COLO668 (cell line): ENCODE data around the gene HES1.
"Not testable (repeated sequence)": the region's sequence is repeated elsewhere in the genome, so short reads cannot be mapped to it uniquely, and the experiment has no call there.

Experiments
- DNase-seq: peaks from one replicate; lab custom pipeline; 2025; ENCODE audit not compliant: unreplicated experiment; lab: John Stamatoyannopoulos, UW

The HES1 gene, protein sequence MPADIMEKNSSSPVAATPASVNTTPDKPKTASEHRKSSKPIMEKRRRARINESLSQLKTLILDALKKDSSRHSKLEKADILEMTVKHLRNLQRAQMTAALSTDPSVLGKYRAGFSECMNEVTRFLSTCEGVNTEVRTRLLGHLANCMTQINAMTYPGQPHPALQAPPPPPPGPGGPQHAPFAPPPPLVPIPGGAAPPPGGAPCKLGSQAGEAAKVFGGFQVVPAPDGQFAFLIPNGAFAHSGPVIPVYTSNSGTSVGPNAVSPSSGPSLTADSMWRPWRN

GRCh38 chr3:194135806-194136518 is at the start of gene HES1:
Gene HES1, plus strand, starts transcription at chr3:194136148. Its CDS starts 233 bp downstream, at chr3:194136381.
- peak; percentile 85 for DNase-seq

GRCh38 chr3:194086388-194087075 is 49.4 kb upstream of the HES1 start:
- no peak for DNase-seq

GRCh38 chr3:194087280-194087679 is 48.7 kb upstream of the HES1 start:
- no peak for DNase-seq

DNA sequence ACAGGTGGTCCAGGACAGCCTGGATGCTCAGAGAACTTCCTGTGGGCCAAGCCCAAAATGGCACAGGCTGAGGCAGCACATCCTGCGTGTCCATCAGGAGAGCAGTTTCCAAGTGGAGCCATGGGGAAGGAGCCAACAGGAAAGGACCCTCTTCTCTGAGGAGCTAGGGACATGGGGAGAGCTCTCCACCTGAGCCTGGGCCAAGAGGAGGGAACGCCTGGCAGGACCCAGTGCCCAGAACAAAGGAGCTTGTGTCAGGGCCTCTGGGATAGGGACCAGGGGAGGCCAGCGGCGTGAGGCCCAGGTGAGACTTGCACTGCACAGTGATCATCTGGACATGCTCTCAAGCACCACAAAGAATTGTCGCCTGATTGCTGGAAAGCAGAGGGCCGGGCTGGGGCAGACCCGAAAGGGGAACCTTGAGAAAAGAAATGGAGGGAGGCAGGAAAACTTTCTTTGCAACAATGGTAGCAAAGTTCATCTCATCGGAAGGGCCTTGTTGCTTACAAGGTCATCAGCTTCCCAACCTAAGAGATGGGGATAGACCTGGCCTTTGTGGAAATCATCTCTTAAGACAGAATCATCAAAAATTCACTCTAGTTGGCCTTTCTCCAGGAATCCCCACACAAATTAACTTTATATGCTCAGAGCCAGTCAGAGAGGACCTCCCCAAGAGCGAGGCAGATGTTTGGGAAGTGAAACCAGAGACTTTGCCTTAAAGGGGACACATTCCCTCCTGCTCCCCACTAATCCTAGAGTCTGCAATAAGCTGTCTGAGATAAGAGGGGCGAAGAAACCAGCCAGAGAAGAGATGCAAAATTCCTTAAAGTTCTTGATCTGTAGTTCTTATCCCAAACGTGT is 47.7 kb upstream of the HES1 start:
- DNase-seq, result no peak

- DNase-seq, result peak; percentile 27
Observed at GRCh38 chr3:194089357-194090177, 46.4 kb upstream of the HES1 start.

GRCh38 chr3:194090178-194090555 is 45.8 kb upstream of the HES1 start:
- not testable (repeated sequence) for DNase-seq

- DNase-seq, result no peak
Observed at GRCh38 chr3:194090716-194091115, 45.2 kb upstream of the HES1 start.

DNA sequence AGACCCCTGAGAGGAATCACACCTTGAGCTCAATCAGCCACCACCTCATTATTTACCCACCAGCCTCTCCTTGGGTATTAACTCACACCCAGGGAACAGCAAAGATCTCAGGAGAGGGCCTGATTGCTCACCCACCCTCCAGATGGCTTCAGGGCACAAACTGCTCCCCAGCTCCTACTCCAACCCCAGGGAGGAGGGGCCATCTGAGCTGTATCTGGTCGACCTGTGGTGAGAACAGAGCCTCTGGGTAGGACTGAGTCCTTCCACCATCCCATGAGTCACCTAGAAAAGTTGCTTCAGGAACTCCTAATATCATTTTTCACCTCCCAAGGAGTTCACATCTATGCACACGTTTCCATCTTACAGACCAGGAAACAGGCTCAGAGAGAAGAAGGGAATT is 44.8 kb upstream of the HES1 start:
- no peak for DNase-seq

DNA sequence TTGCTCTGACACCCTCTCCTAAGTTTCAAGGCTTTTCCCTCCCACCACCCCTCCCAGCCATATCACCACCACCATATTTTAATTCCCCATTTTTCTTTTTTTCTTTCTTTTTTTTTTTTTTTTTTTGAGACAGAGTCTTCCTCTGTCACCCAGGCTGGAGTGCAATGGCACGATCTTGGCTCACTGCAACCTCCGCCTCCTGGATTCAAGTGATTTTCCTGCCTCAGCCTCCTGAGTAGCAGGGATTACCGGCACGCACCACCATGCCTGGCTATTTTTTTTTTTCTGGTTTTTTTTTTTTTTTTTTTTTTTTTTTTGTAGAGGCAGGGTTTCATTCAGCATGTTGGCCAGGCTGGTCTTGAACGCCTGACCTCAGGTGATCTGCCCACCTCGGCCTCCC is 44.1 kb upstream of the HES1 start:
- not testable (repeated sequence) for DNase-seq

GRCh38 chr3:194092881-194093301 is 43.1 kb upstream of the HES1 start:
- no peak for DNase-seq

DNA sequence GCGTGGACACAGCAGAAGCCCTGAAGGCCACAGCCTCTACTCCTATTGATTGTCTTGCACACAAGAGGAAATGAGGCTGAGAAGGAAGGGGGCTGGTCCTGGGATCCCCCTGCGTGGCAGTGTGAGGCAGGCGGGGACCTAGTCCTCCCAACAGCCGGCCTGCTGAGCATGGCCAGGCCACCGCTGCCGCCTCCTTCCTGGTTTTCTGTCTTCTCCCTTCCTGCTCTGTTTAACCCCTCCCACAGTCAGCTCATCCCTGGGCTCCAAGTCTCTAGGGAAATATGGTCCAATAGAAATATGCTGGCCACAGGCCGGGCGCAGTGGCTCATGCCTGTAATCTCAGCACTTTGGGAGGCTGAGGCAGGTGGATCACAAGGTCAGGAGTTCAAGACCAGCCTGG is 42.1 kb upstream of the HES1 start:
- no peak for DNase-seq

DNA sequence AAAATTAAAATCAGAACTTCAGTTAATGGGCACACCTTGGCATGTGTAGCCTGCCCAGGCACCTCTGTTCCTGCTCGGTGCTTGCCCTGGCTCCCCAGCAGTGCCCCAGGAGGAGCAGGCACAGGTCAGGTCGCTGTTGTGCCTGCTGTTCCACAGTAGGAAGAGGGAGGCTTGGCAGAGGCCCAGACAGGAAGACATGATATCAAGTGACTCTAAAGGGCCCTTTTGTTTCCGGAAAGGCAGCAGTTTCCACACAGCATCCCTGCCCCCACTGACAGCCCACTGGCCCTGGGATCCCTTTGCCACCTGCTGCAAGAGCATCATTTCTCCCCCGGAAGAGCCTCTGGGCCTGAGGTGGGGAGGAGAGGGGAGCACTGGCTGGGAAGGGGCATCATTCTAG is 40.5 kb upstream of the HES1 start:
- DNase-seq, result peak; percentile 77

DNA sequence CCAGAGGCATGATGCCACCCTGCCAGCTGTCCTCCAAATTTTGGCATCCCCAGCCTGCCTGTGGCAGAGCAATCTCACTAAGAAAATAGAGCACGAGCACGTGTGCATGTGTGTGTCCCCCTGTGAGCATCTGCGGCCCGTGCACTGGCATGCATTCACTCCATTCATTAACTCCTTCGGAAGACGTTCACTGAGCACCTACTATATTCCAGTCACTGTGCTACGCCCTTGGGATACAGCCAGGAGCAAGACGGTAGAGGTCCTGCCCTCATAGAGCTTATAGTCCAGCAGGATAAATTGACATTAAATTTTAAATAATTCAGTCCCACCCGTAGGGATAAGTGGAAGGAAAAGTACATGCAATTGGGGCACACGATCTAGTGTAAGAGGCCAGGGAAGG is 40.0 kb upstream of the HES1 start:
- no peak for DNase-seq

GRCh38 chr3:194097141-194097882 is 38.6 kb upstream of the HES1 start:
- DNase-seq, result no peak

- peak; percentile 31 for DNase-seq
Observed at GRCh38 chr3:194098081-194098842, 37.7 kb upstream of the HES1 start.

GRCh38 chr3:194098843-194099183 is 37.1 kb upstream of the HES1 start:
- no peak for DNase-seq

DNA sequence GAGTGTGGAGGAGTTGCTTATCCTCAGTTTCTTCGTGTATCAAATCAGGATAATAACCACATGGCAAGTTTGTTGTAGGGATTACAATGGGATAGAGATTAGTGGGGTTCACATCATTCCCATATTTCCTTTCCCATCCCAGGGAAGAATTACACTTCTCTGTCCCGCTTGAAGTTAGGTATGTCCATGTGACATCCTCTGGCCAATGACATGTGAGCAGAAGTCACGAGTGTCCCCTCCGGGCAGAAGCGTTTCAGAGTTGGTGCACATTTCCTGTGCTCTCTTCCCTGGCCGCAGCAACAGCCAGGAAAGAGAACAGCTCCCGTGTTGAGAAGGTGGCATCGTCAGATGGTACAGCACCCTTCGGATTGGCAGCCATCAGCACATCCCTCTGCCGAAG is 36.7 kb upstream of the HES1 start:
- DNase-seq, result no peak

DNA sequence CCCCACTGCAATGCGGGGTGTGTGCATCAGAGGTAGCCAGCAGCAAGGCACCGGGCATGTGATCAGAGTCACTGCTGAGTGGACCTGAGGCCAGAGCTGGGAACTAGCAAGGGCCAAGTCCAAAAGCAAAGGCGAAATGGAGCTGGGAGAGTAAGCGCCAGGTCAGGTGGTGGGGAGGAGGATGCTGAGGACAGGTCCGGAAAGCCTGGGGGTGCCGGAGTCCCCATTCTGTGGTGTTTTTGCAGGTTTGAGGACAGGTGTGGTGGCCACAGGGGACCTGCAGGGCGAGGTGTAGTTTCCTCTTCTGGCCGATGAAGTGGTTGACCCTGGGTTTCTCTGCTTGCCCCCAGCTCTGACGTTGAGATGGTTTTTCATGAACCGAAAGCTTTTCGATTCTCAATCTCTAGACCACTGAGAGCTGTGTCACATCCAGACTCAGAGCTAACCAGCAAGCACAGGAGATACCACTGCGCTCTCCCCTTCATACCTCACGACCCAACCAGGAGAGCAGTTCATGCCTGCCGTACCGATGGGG is 35.0 kb upstream of the HES1 start:
- DNase-seq, result no peak
